SK-N-MC (cell line): ENCODE results near the gene RASA3.

ENCODE experiments used
- DNase-seq: peaks from one replicate; pipeline ENCODE4 v3.0.0-alpha.2; 2011; ENCODE audit warnings: low read depth, low spot score
- H3K27ac ChIP-seq: fragments of 200-600 bp; sonication (generic); 2 replicates; pipeline ENCODE4 v1.5.1; 2016; ENCODE audit warnings: mixed run types
- H3K36me3 ChIP-seq: fragments of 200-600 bp; sonication (generic); 2 replicates; pipeline ENCODE4 v1.6.1; 2017; ENCODE audit warnings: antibody characterized with exemption, low read length, mixed read lengths; ENCODE audit not compliant: insufficient read depth
- H3K4me3 ChIP-seq: fragments of 200-600 bp; sonication (generic); 2 replicates; pipeline ENCODE4 v1.5.1; 2016
- H3K9ac ChIP-seq: fragments of 200-600 bp; sonication (generic); 2 replicates; pipeline ENCODE4 v1.8.0; 2017; ENCODE audit warnings: mixed run types, mixed read lengths; ENCODE audit not compliant: insufficient read length
- H3K9me3 ChIP-seq: fragments of 200-600 bp; sonication (generic); 2 replicates; pipeline ENCODE4 v1.6.1; 2017; ENCODE audit warnings: low read depth, mild to moderate bottlenecking, antibody characterized with exemption, low read length, moderate library complexity, mixed read lengths
- EZH2 ChIP-seq: fragments of 200-600 bp; sonication (generic); IDR thresholded peaks from one replicate; pipeline ENCODE4 v1.6.1; 2017; ENCODE audit warnings: antibody characterized with exemption
- FOXP2 ChIP-seq: optimal IDR thresholded peaks from 2 replicates; pipeline ENCODE3; 2011; ENCODE audit warnings: mild to moderate bottlenecking, moderate library complexity; ENCODE audit not compliant: insufficient read depth; ENCODE audit errors: extremely low read length, control extremely low read depth
- POLR2AphosphoS5 ChIP-seq: IDR thresholded peaks from 2 replicates; pipeline ENCODE4 v1.6.1; 2012; ENCODE audit warnings: mild to moderate bottlenecking, low read depth, low read length, borderline replicate concordance

Gene RASA3

DNA sequence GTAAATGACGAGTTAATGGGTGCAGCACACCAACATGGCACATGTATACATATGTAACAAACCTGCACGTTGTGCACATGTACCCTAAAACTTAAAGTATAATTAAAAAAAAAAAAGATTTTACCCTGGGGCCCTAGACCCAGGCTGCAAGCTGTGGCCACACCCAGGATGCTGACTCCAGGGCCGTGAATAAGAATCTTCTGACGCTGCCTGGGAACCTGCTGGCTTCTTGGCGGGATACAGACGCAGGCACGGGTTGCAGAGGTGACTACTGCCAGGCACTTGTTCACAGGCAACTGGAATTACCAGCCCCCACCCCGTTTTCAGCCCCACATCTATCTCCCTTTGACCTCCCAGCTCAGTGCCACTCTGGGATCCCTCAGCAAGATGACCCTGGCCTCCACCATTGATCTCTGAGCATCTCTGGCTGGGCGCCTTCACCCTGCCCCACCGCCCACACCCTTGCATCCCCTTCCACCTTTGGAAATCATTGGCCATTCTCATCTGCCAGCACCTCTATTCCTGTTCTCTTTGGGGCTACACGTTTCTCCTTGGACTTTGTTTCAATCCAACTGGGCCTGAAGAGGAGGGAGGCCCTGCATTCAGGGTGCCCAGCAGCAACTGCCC lies 25.6 kb upstream of the RASA3 start:
- Histone ChIP-seq H3K27ac (no peak overlapping the region), H3K4me3 (no peak overlapping the region), H3K9ac (no peak overlapping the region), H3K9me3 (no peaks in the 10 kb centered on the region), H3K36me3 (no peaks in the 10 kb centered on the region)
- TF ChIP-seq FOXP2 (no peak), POLR2AphosphoS5 (no peak), EZH2 (no peak)
- DNase-seq, result no peak

GRCh38 chr13:114155926-114156883 lies 23.8 kb upstream of the RASA3 start:
- no peaks in the 10 kb centered on the region for H3K36me3 ChIP-seq
- TF ChIP-seq FOXP2 (no peak), EZH2 (no peak), POLR2AphosphoS5 (no peak)
- no peak overlapping the region for H3K27ac ChIP-seq
- no peak for DNase-seq
- H3K9ac ChIP-seq, result no peak overlapping the region
- no peaks in the 10 kb centered on the region for H3K9me3 ChIP-seq
- no peak overlapping the region for H3K4me3 ChIP-seq

DNA sequence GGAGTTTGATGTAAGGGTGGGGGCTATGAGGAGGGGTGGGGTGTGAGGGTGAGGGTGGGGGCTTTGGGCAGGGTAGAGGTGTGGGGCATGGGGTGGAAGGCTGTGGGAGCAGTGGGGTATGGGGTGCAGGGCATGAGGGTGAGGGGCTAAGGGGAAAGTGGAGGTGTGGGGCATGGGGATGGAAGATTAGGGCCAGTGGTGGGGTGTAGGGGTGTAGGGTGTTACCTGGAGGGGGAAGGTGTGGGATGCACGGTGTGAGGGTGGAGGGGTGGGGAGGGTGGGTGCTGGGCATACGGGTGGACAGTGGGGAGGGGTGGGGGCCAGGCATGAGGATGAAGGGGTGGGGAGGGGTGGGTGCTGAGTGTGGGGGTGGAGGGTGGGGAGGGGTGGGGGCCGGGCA lies 22.9 kb upstream of the RASA3 start:
- TF ChIP-seq POLR2AphosphoS5 (no peak), FOXP2 (no peak), EZH2 (no peak)
- Histone ChIP-seq H3K36me3 (no peaks in the 10 kb centered on the region), H3K4me3 (no peak overlapping the region), H3K9ac (no peak overlapping the region), H3K27ac (no peak overlapping the region), H3K9me3 (no peaks in the 10 kb centered on the region)
- no peak for DNase-seq

- DNase-seq, result no peak
- TF ChIP-seq FOXP2 (no peak), EZH2 (no peak), POLR2AphosphoS5 (no peak)
- no peak overlapping the region for H3K27ac ChIP-seq
Observed at GRCh38 chr13:114154476-114154875, 22.1 kb upstream of the RASA3 start.

GRCh38 chr13:114153485-114154080 lies 21.2 kb upstream of the RASA3 start:
- TF ChIP-seq EZH2 (no peak), POLR2AphosphoS5 (no peak), FOXP2 (no peak)
- DNase-seq, result no peak
- no peak overlapping the region for H3K4me3 ChIP-seq
- H3K27ac ChIP-seq, result no peak overlapping the region
- H3K36me3 ChIP-seq, result no peaks in the 10 kb centered on the region
- no peaks in the 10 kb centered on the region for H3K9me3 ChIP-seq
- no peak overlapping the region for H3K9ac ChIP-seq

More at GRCh38 chr13:114154476-114154875, 22.1 kb upstream of the RASA3 start:
- Histone ChIP-seq H3K9me3 (no peaks in the 10 kb centered on the region), H3K9ac (no peak overlapping the region), H3K36me3 (no peaks in the 10 kb centered on the region), H3K4me3 (no peak overlapping the region)

GRCh38 chr13:114152831-114153371 lies 20.5 kb upstream of the RASA3 start:
- H3K27ac ChIP-seq, result no peak overlapping the region

DNA sequence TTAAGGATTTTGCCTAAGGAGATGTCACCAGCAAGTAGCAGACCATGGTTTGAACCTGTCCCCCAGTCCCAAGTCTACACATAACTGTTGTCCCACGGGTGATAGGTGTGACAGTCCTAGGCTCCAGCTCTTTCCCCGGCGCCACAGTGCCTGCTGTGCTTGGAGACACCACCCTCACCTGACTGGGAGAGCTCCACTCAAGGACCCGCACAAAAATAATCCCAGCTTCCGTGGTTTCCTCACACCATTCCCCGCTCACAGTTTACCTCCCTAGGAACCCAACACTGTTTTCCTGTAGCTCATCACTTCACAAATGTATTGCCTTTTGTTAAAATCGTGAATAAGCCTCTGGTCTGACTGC lies 19.8 kb upstream of the RASA3 start:
- Histone ChIP-seq H3K36me3 (no peaks in the 10 kb centered on the region), H3K4me3 (no peak overlapping the region), H3K27ac (no peak overlapping the region), H3K9ac (no peak overlapping the region), H3K9me3 (no peaks in the 10 kb centered on the region)
- no peak for TF ChIP-seq FOXP2
- TF ChIP-seq EZH2, result no peak
- DNase-seq, result no peak

More at GRCh38 chr13:114152831-114153371, 20.5 kb upstream of the RASA3 start:
- H3K4me3 ChIP-seq, result no peak overlapping the region
- no peak for DNase-seq
- no peak for TF ChIP-seq EZH2
- no peak for TF ChIP-seq FOXP2
- TF ChIP-seq POLR2AphosphoS5, result no peak
- no peak overlapping the region for H3K9ac ChIP-seq
- H3K36me3 ChIP-seq, result no peaks in the 10 kb centered on the region
- H3K9me3 ChIP-seq, result no peaks in the 10 kb centered on the region

DNA sequence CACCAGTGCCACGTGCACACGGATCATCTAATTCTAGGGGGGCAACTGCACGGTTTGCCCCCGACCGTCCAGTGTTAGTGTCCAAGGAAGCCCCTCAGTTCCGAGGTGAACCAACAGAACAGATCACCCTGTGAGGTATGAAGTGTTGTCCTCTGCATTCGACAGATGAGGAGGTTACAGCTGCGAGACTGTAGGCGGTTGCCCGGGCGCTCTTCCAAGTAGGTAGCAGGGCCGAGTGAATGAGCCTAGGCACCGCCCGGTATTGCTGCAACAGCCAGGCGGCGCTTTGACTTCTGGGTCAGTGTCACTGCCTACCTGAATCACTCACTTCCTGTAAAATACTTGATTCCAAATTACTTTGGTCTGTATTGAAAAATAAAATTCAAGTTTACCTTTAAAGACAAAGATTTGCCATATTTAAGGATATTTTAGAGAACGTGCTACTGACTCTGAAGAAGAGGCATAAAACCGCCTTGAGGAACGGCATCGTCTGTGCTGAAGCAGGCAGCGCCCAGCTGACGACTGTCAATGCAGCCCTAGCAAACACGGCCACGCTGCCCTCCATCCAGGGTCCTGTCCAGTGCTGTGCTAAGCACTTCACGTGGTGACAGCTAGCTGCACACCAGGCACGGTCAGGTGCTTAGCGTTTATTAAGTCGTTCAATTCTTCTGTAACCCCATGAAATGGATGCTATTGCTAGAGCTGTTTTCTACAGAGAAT lies 19.3 kb upstream of the RASA3 start:
- H3K4me3 ChIP-seq, result no peak overlapping the region
- no peak overlapping the region for H3K9ac ChIP-seq
- TF ChIP-seq FOXP2 (no peak), POLR2AphosphoS5 (no peak), EZH2 (no peak)
- no peak overlapping the region for H3K27ac ChIP-seq
- no peaks in the 10 kb centered on the region for H3K9me3 ChIP-seq
- no peaks in the 10 kb centered on the region for H3K36me3 ChIP-seq
- no peak for DNase-seq
